Ovary (tissue), 9 donors: Measurements from ENCODE around the gene DYNLT4. TPM values are rescaled to one million over a fixed set of nuclear protein-coding genes. Genes with fewer than 3 reads are reported as not detected.
"Not testable (repeated sequence)": the region's sequence is repeated elsewhere in the genome, so short reads cannot be mapped to it uniquely, and the experiment has no call there.

ENCODE experiments used
- DNase-seq, 5 donors: peaks; one replicate each; pipeline ENCODE4 v3.0.0-alpha.2; 2019 to 2020
- H3K27ac ChIP-seq, 2 donors: fragments of 200-600 bp; one replicate each; pipeline versions ENCODE4 v1.5.1 to v1.8.0; 2019 to 2022
- H3K27me3 ChIP-seq: fragments of 200-600 bp; one replicate; pipeline ENCODE4 v1.8.0; 2022
- H3K36me3 ChIP-seq: fragments of 200-600 bp; sonication (generic); one replicate; pipeline ENCODE4 v1.5.1; 2019
- H3K4me1 ChIP-seq: one replicate; pipeline ENCODE4 v1.8.1; 2013; ENCODE audit warnings: mild to moderate bottlenecking, moderate library complexity; ENCODE audit not compliant: insufficient read depth
- H3K4me3 ChIP-seq: fragments of 200-600 bp; sonication (generic); one replicate; pipeline ENCODE4 v1.5.1; 2017
- H3K9me3 ChIP-seq, 2 donors: fragments of 200-600 bp in 1 of 2; sonication (generic) in 1 of 2; one replicate each; pipeline versions ENCODE4 v1.5.1 to v1.8.1; 2013 to 2019; ENCODE audit warnings: mild to moderate bottlenecking in 1 of 2, moderate library complexity in 1 of 2
- CTCF ChIP-seq, 3 donors: fragments of 450-650 bp in 2 of 3; fragments of 200-600 bp in 1 of 3; IDR thresholded peaks; one replicate each; pipeline versions ENCODE4 v1.5.1 to v1.8.0; 2016 to 2022; ENCODE audit warnings: antibody characterized with exemption in 3 of 3, mild to moderate bottlenecking in 1 of 3
- EP300 ChIP-seq: sonication (generic); formaldehyde crosslinking; IDR thresholded peaks from one replicate; pipeline ENCODE4 v1.6.1; 2017; ENCODE audit warnings: antibody characterized with exemption
- POLR2A ChIP-seq: fragments of 450-650 bp; IDR thresholded peaks from one replicate; pipeline ENCODE4 v1.6.1; 2017; ENCODE audit warnings: antibody characterized with exemption, mild to moderate bottlenecking, moderate library complexity
- WGBS, 3 donors: extraction: QIAGEN DNeasy Blood & Tissue Kit in 1 of 3; methylation state at CpG; one replicate each; pipeline versions ENCODE4 v1.1.5 to v1.1.7; 2013 to 2017; 5-methylcytosine and 5-hydroxymethylcytosine counted together
- intact Hi-C, 4 donors: fragments of 100-400 bp; cut with DNase I; formaldehyde crosslinking; loops; one replicate each; pipeline versions ENCODE4 v1.11.0 to v1.15.1; 2022 to 2023
- polyA plus RNA-seq, 2 donors: library from polyadenylated mRNA; stranded (reverse); fragments of 200-250 nt in 1 of 2; fragments of 350-450 nt in 1 of 2; fragmentation: Illumina TruSeq in 1 of 2; extraction: RNeasy Lipid Tissue Mini Kit (QIAGEN cat#74804) in 1 of 2; gene quantifications; one replicate each; pipeline ENCODE4 v1.2.3, GENCODE V29; 2013 to 2014
- total RNA-seq, 7 donors: library from RNA; depleted of rRNA in 2 of 7; stranded (reverse); fragments of >200 nt in 2 of 7; fragmentation: NEBNext Ultra II Directional in 3 of 7; extraction: Animal tissue kit (Norgen Biotek cat#: 25700) in 3 of 7; gene quantifications; one replicate each; pipeline versions ENCODE4 v1.1.0 to v1.2.4, GENCODE V29; 2016 to 2023
- donor health status: DM: no; HTN: no; CAD: no; lungs with moderate emphysema.
- donor health status: DM: no; HTN: no; CAD: no.
- donor health status: Bipolar disorder and iron deficiency.
- donor health status: DM: yes; HTN: yes; CAD: no.
- donor health status: DM: no; HTN: no; CAD: no.
- donor health status: DM: yes; HTN: yes; CAD: no.

The DYNLT4 gene
- total and polyA plus RNA-seq, 9 donors = 0.22 to 23.7 (median 0.74) TPM; not detected in 1

GRCh38 chr1:44842862-44843655 is 35.9 kb upstream of the DYNLT4 start, which contains the start of gene PTCH2:
Gene PTCH2 (minus strand): TSS chr1:44843253. CDS start chr1:44842932, 321 bp downstream.
- H3K4me1 ChIP-seq = peaks cover 14% of the 10 kb centered on the region
- H3K36me3 ChIP-seq = no peaks in the 10 kb centered on the region
- intact Hi-C loops = loop anchor here in 1 of 4 donors (10.0 kb wide), 1 partner anchor 162 kb away; no protein-coding TSS in a partner anchor
- DNase-seq = peak; percentile 89 to 94 (median 91)
- H3K27me3 ChIP-seq = no peaks in the 10 kb centered on the region
- TF ChIP-seq POLR2A (peak; percentile 67), EP300 (no peak)
- WGBS, 3 donors = 0 to 1% (median 1%) methylated on average over 49 to 72 of the region's 72 CpGs
- peak within 1 kb of the TSS; percentile 55 for H3K4me3 ChIP-seq
- peak within 1 kb of the TSS; percentile 32 to 33 for H3K27ac ChIP-seq
- H3K9me3 ChIP-seq = no peaks in the 10 kb centered on the region

GRCh38 chr1:44842486-44842861 is 35.3 kb upstream of the DYNLT4 start:
- DNase-seq = no peak
- Histone ChIP-seq H3K27ac (peak overlapping the region; percentile 32 to 33), H3K27me3 (no peaks in the 10 kb centered on the region), H3K36me3 (no peaks in the 10 kb centered on the region), H3K9me3 (no peaks in the 10 kb centered on the region), H3K4me1 (peaks cover 11% of the 10 kb centered on the region), H3K4me3 (peak overlapping the region; percentile 55)
- TF ChIP-seq CTCF (IDR thresholded peaks at IDR 0.05) = no peak
- 12 to 21% (median 17%) methylated on average over 15 to 16 of the region's 16 CpGs for WGBS, 3 donors
- intact Hi-C loops = loop anchor here in 1 of 4 donors (10.0 kb wide), 1 partner anchor 162 kb away; no protein-coding TSS in a partner anchor

- WGBS, 3 donors = 23 to 38% (median 28%) methylated on average over 4 of the region's 4 CpGs
- no peak for TF ChIP-seq EP300
- no peak for TF ChIP-seq CTCF (IDR thresholded peaks at IDR 0.05)
- no peak for TF ChIP-seq POLR2A
- Histone ChIP-seq H3K27me3 (no peaks in the 10 kb centered on the region), H3K4me1 (peaks cover 6% of the 10 kb centered on the region), H3K27ac (peak overlapping the region in 1 of 2 donors; percentile 37), H3K9me3 (no peaks in the 10 kb centered on the region), H3K36me3 (no peaks in the 10 kb centered on the region), H3K4me3 (no peak overlapping the region)
- intact Hi-C loops = loop anchor here in 2 of 4 donors (5.0 to 10.0 kb wide), 3 partner anchors 55 to 463 kb away; partner anchors contain the start of genes HECTD3 (in 2 of the 2), UROD (in 2 of the 2) and BEST4 (in 1 of the 2)
- no peak for DNase-seq
Observed at GRCh38 chr1:44839576-44839975, 32.4 kb upstream of the DYNLT4 start.

DNA sequence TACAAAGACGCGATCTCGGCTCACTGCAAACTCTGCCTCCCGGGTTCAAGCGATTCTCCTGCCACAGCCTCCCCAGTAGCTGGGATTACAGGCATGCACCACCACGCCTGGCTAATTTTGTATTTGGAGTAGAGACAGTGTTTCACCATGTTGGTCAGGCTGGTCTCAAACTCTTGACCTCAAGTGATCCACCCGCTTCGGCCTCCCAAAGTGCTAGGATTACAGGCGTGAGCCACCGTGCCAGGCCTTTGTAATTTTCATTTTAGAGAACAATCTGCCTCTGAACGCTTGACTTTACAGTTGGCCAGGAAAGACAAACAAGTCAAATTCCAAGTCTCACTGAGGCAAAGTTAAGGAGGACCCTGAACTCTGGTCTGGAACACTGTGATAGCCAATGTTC is 31.1 kb upstream of the DYNLT4 start:
- not testable (repeated sequence) for H3K27ac ChIP-seq, H3K27me3 ChIP-seq, DNase-seq, H3K4me3 ChIP-seq, H3K9me3 ChIP-seq, H3K36me3 ChIP-seq, H3K4me1 ChIP-seq
- 63 to 78% (median 72%) methylated on average over 11 of the region's 11 CpGs for WGBS, 3 donors
- intact Hi-C loops = loop anchor here in 2 of 4 donors (5.0 to 10.0 kb wide), 3 partner anchors 53 to 464 kb away; partner anchors contain the start of genes HECTD3 (in 2 of the 2), UROD (in 2 of the 2) and BEST4 (in 1 of the 2)

GRCh38 chr1:44835738-44836675 is 28.9 kb upstream of the DYNLT4 start:
- Histone ChIP-seq H3K4me3 (no peak overlapping the region), H3K36me3 (no peaks in the 10 kb centered on the region), H3K27me3 (no peaks in the 10 kb centered on the region), H3K9me3 (no peaks in the 10 kb centered on the region), H3K27ac (peak overlapping the region in 1 of 2 donors; percentile 27), H3K4me1 (peaks cover 3% of the 10 kb centered on the region)
- TF ChIP-seq EP300 (no peak), CTCF (IDR thresholded peaks at IDR 0.05) (peak; percentile 64 to 87 (median 67)), POLR2A (no peak)
- intact Hi-C loops = loop anchor here in 2 of 4 donors (5.0 to 10.0 kb wide), 3 partner anchors 51 to 466 kb away; partner anchors contain the start of genes HECTD3 (in 2 of the 2), UROD (in 2 of the 2) and BEST4 (in 1 of the 2)
- WGBS, 3 donors = 56 to 62% (median 60%) methylated on average over 23 of the region's 23 CpGs
- DNase-seq = peak; percentile 88 to 94 (median 92)
